H9 (cell line): ENCODE measurements around the gene DARS1. TPM values are rescaled to one million over a fixed set of nuclear protein-coding genes. Genes with fewer than 3 reads are reported as not detected.

Experiments
- DNase-seq: peaks from one replicate; pipeline ENCODE4 v3.0.0-alpha.2; 2017
- H2AFZ ChIP-seq: one replicate; pipeline ENCODE4 v1.6.1; 2013; ENCODE audit warnings: mild to moderate bottlenecking, low read length, control low read depth, moderate library complexity
- H2AK5ac ChIP-seq: 2 replicates; pipeline ENCODE4 v1.6.1; 2013; ENCODE audit warnings: low read length, control low read depth, mixed read lengths; ENCODE audit not compliant: insufficient read length
- H2BK120ac ChIP-seq: one replicate; pipeline ENCODE4 v1.6.1; 2013; ENCODE audit warnings: low read depth, mild to moderate bottlenecking, low read length, control low read depth, inconsistent platforms; ENCODE audit not compliant: poor library complexity, severe bottlenecking
- H2BK12ac ChIP-seq: 2 replicates; pipeline ENCODE4 v1.6.1; 2013; ENCODE audit warnings: low read length, control low read depth, mixed read lengths, low read depth; ENCODE audit not compliant: insufficient read length
- H2BK15ac ChIP-seq: 2 replicates; pipeline ENCODE4 v1.6.1; 2013; ENCODE audit warnings: low read depth, low read length, control low read depth
- H2BK20ac ChIP-seq: one replicate; pipeline ENCODE4 v1.6.1; 2013; ENCODE audit warnings: low read depth, mild to moderate bottlenecking, low read length, control low read depth, inconsistent platforms; ENCODE audit not compliant: poor library complexity, severe bottlenecking
- H2BK5ac ChIP-seq: 2 replicates; pipeline ENCODE4 v1.6.1; 2013; ENCODE audit warnings: low read length, control low read depth, mixed read lengths; ENCODE audit not compliant: insufficient read length
- H3K14ac ChIP-seq: 2 replicates; pipeline ENCODE4 v1.6.1; 2013; ENCODE audit warnings: low read length, control low read depth; ENCODE audit not compliant: insufficient read depth
- H3K18ac ChIP-seq: 2 replicates; pipeline ENCODE4 v1.6.1; 2013; ENCODE audit warnings: low read depth, mild to moderate bottlenecking, mixed read lengths, low read length, control low read depth; ENCODE audit not compliant: insufficient read length
- H3K23ac ChIP-seq: 2 replicates; pipeline ENCODE4 v1.6.1; 2013; ENCODE audit warnings: low read length, control low read depth, mixed read lengths, low read depth; ENCODE audit not compliant: insufficient read length
- H3K23me2 ChIP-seq: 2 replicates; pipeline ENCODE4 v1.6.1; 2013; ENCODE audit warnings: low read depth, mild to moderate bottlenecking, mixed read lengths, low read length, control low read depth; ENCODE audit not compliant: insufficient read length, poor library complexity, severe bottlenecking
- H3K27ac ChIP-seq: 2 replicates; pipeline ENCODE4 v1.5.1; 2013; ENCODE audit warnings: low read length, control low read depth, mixed read lengths, low read depth; ENCODE audit not compliant: insufficient read length
- H3K27me3 ChIP-seq: 2 replicates; pipeline ENCODE4 v1.6.1; 2013; ENCODE audit warnings: low read length, control low read depth, inconsistent platforms; ENCODE audit not compliant: insufficient read depth
- H3K4ac ChIP-seq: 2 replicates; pipeline ENCODE4 v1.6.1; 2013; ENCODE audit warnings: low read depth, mild to moderate bottlenecking, control low read depth, inconsistent platforms, low read length, moderate library complexity
- H3K4me1 ChIP-seq: 2 replicates; pipeline ENCODE4 v1.6.1; 2013; ENCODE audit warnings: low read length, control low read depth, inconsistent platforms; ENCODE audit not compliant: insufficient read depth
- H3K4me2 ChIP-seq: 2 replicates; pipeline ENCODE4 v1.6.1; 2013; ENCODE audit warnings: low read length, control low read depth, mixed read lengths; ENCODE audit not compliant: insufficient read length, insufficient read depth
- H3K56ac ChIP-seq: 2 replicates; pipeline ENCODE4 v1.6.1; 2013; ENCODE audit warnings: low read depth, mild to moderate bottlenecking, mixed read lengths, low read length, control low read depth; ENCODE audit not compliant: insufficient read length
- H3K79me1 ChIP-seq: 2 replicates; pipeline ENCODE4 v1.6.1; 2013; ENCODE audit warnings: low read depth, mild to moderate bottlenecking, moderate library complexity, low read length, control low read depth, inconsistent platforms; ENCODE audit not compliant: insufficient read depth, poor library complexity, severe bottlenecking
- H3K79me2 ChIP-seq: 2 replicates; pipeline ENCODE4 v1.6.1; 2013; ENCODE audit warnings: low read length, control low read depth, inconsistent platforms; ENCODE audit not compliant: insufficient read depth
- H3K9ac ChIP-seq: 2 replicates; pipeline ENCODE4 v1.6.1; 2013; ENCODE audit warnings: low read length, control low read depth, mixed read lengths; ENCODE audit not compliant: insufficient read length; ENCODE audit errors: extremely low read depth
- H3K9me3 ChIP-seq: one replicate; pipeline ENCODE4 v1.6.1; 2013; ENCODE audit warnings: low read depth, low read length, inconsistent platforms; ENCODE audit not compliant: control insufficient read depth
- H3T11ph ChIP-seq: one replicate; pipeline ENCODE4 v1.6.1; 2013; ENCODE audit warnings: mild to moderate bottlenecking, low read length, control low read depth, inconsistent platforms
- H4K20me1 ChIP-seq: one replicate; pipeline ENCODE4 v1.6.1; 2013; ENCODE audit not compliant: control insufficient read depth, insufficient read length, insufficient read depth
- H4K5ac ChIP-seq: 2 replicates; pipeline ENCODE4 v1.6.1; 2013; ENCODE audit warnings: low read depth, mild to moderate bottlenecking, mixed read lengths, low read length, control low read depth; ENCODE audit not compliant: insufficient read length
- H4K8ac ChIP-seq: replicated peaks from 2 replicates; pipeline ENCODE4 v1.6.1; 2013; ENCODE audit warnings: low read length, control low read depth, mixed read lengths, low read depth; ENCODE audit not compliant: insufficient read length
- H4K91ac ChIP-seq: 2 replicates; pipeline ENCODE4 v1.6.1; 2013; ENCODE audit warnings: low read depth, mild to moderate bottlenecking, moderate library complexity, mixed read lengths, low read length, control low read depth; ENCODE audit not compliant: insufficient read length
- H3K27ac Mint-ChIP-seq, 3 experiments: 2 replicates in 2 of 3; 3 replicates in 1 of 3; pipeline ENCODE4 v1.8.0; 2020 to 2021; ENCODE audit warnings: mixed read lengths in 3 of 3, mild to moderate bottlenecking in 1 of 3, moderate library complexity in 1 of 3
- H3K27me3 Mint-ChIP-seq: 2 replicates; pipeline ENCODE4 v1.8.0; 2021; ENCODE audit warnings: low read depth, mild to moderate bottlenecking, moderate library complexity, mixed read lengths
- H3K36me3 Mint-ChIP-seq, 3 experiments: 2 replicates in 2 of 3; 3 replicates in 1 of 3; pipeline ENCODE4 v1.8.0; 2020 to 2021; ENCODE audit warnings: low read depth in 3 of 3, mixed read lengths in 3 of 3; ENCODE audit not compliant: insufficient read depth in 1 of 3
- H3K4me1 Mint-ChIP-seq, 2 experiments: 2 replicates each; pipeline ENCODE4 v1.8.0; 2020; ENCODE audit warnings: mixed read lengths in 2 of 2
- H3K4me3 Mint-ChIP-seq, 2 experiments: 2 replicates in 1 of 2; 3 replicates in 1 of 2; pipeline ENCODE4 v1.8.0; 2020 to 2021; ENCODE audit warnings: mild to moderate bottlenecking in 2 of 2, mixed read lengths in 2 of 2, moderate library complexity in 1 of 2
- H3K9me3 Mint-ChIP-seq, 2 experiments: 2 replicates in 1 of 2; 3 replicates in 1 of 2; pipeline ENCODE4 v1.8.0; 2020; ENCODE audit warnings: mild to moderate bottlenecking in 2 of 2, mixed read lengths in 2 of 2, moderate library complexity in 1 of 2
- CTCF ChIP-seq: fragments of 200-600 bp; sonication (generic); conservative IDR thresholded peaks from 3 replicates; pipeline ENCODE4 v1.8.0; 2021; ENCODE audit warnings: antibody characterized with exemption, mild to moderate bottlenecking
- WGBS: extraction: QIAGEN DNeasy Blood & Tissue Kit; methylation state at CpG from one replicate; pipeline ENCODE4 v1.1.7; 2013; ENCODE audit warnings: missing lambda C conversion rate, low lambda C conversion rate, mixed read lengths; ENCODE audit not compliant: insufficient read length; ENCODE audit errors: extremely low coverage; 5-methylcytosine and 5-hydroxymethylcytosine counted together
- total RNA-seq: library from RNA; stranded (reverse); gene quantifications from 2 replicates; pipeline ENCODE4 v1.2.1, GENCODE V29; 2021

DARS1 gene
- total RNA-seq, 1 experiment from 2014 or later, result 117 TPM

GRCh38 chr2:136000502-136000901, 15.1 kb upstream of the DARS1 start:
- Histone ChIP-seq H4K5ac (no peak overlapping the region), H3K4me1 (no peaks in the 10 kb centered on the region; the same call in 1 of the 2 replicates), H3K4me2 (no peak overlapping the region), H3K14ac (no peak overlapping the region), H4K8ac (no peak overlapping the region), H3K9me3 (no peaks in the 10 kb centered on the region), H3K23ac (no peak overlapping the region), H3K27ac (no peak overlapping the region), H3K79me2 (no peaks in the 10 kb centered on the region), H2BK12ac (no peak overlapping the region), H2BK120ac (no peak overlapping the region), H4K91ac (no peak overlapping the region), H3T11ph (no peak overlapping the region), H2BK20ac (no peak overlapping the region), H2BK5ac (no peak overlapping the region), H2AFZ (peak overlapping the region; percentile 72), H3K9ac (no peak overlapping the region), H3K4ac (no peak overlapping the region), H2BK15ac (no peak overlapping the region), H3K27me3 (no peaks in the 10 kb centered on the region), H3K23me2 (no peaks in the 10 kb centered on the region), H3K79me1 (no peaks in the 10 kb centered on the region), H2AK5ac (no peak overlapping the region), H3K56ac (no peak overlapping the region), H3K18ac (no peak overlapping the region), H4K20me1 (no peaks in the 10 kb centered on the region)
- TF ChIP-seq CTCF, result no peak
- Mint-ChIP-seq H3K36me3 (peaks cover 0 to 10% (median 0%) of the 10 kb centered on the region in 3 experiments; a peak in 3 of 7 replicates), H3K27me3 (no peaks in the 10 kb centered on the region), H3K4me3 (no peak overlapping the region), H3K27ac (peak overlapping the region in 1 of 3 experiments; percentile 68; a peak in 3 of 7 replicates), H3K4me1 (peaks cover 10 to 14% of the 10 kb centered on the region in 2 experiments), H3K9me3 (peaks cover 5 to 7% of the 10 kb centered on the region in 2 experiments; a peak in 2 of 5 replicates)
- DNase-seq, result no peak
- no CpG with 5 or more reads among the region's 2 CpGs for WGBS
